ENCODE results near the gene LY6G5B.

GRCh38 chr6:31715022-31715958, 45.5 kb downstream of the LY6G5B start, which contains the start of gene LY6G6D:
- no peak for TF ChIP-seq CTCF (IDR thresholded peaks at IDR 0.05; ENCODE audit: low read depth, low read length)
- no peak for TF ChIP-seq EZH2phosphoT487 (IDR thresholded peaks at IDR 0.05; ENCODE audit: low read depth)

Measured in OCI-LY3 (cell line).